NCI-H446 treated with DMSO at 0.1 percent for 48 hours (cell line): ENCODE data around the gene FGF22.

ENCODE experiments used
- DNase-seq: peaks from one replicate; lab custom pipeline; 2025; lab: John Stamatoyannopoulos, UW

FGF22 gene

DNA sequence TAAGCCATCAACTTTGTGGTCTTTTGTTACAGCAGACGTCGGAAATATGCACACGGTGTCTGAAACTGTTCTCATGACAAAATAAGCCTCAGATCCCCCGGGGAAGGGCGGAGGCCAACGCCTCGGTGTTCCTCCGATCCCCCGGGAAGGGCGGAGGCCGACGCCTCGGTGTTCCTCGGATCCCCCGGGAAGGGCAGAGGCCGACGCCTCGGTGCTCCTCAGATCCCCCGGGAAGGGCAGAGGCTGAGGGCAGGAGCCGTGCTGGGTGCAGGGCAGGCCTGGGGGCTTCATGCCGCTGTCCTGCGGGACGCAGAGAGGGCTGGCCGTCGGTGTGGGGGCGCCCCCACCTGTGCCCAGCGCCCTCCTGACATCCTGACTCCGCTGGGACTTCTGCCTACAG, 4.7 kb downstream of the FGF22 start:
- DNase-seq: no peak

- no peak for DNase-seq
Observed at GRCh38 chr19:644789-645188, 5.1 kb downstream of the FGF22 start.

DNA sequence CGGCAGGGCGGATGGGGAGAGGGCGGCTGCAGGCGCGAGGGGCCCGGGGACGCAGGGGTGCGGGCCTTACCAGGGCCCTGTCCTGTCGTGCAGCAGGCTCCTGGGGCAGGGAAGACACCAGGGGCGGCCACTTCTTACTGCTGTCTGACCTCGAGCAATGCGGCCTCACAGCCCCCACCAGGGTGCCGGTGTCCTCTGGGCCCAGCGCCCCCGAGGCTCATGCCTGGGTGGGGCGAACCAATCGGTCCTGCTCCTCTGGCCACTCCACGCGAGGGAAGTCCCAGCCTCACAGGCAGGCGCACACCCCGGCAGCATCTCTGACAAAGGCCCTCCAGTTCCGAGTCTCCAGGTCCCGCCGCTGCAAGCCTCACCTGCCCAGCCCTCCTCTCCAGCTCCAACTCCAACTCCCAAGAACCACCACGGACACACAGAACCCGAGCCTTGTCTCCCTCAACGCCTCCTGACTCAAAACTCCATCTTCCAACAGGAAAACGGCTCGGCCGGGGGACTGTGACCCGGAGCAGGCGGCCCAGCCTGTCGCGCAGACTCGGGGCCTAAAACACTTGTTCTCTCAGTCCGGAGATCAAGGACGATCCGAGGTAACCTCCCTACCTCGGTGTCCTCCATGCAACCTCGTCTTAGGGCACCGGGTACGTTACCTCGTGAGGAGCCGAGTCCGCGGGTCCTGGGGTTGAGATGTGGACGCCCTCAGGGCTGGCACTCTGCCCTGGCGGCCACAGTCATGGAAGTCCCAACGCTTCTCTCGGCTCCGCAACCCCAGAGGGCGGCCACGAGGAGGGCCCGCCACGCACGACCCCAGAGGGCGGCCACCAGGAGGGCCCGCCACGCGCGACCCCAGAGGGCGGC, 6.5 kb downstream of the FGF22 start:
- DNase-seq: no peak

- no peak for DNase-seq
Observed at GRCh38 chr19:646779-647565, 7.3 kb downstream of the FGF22 start.

DNA sequence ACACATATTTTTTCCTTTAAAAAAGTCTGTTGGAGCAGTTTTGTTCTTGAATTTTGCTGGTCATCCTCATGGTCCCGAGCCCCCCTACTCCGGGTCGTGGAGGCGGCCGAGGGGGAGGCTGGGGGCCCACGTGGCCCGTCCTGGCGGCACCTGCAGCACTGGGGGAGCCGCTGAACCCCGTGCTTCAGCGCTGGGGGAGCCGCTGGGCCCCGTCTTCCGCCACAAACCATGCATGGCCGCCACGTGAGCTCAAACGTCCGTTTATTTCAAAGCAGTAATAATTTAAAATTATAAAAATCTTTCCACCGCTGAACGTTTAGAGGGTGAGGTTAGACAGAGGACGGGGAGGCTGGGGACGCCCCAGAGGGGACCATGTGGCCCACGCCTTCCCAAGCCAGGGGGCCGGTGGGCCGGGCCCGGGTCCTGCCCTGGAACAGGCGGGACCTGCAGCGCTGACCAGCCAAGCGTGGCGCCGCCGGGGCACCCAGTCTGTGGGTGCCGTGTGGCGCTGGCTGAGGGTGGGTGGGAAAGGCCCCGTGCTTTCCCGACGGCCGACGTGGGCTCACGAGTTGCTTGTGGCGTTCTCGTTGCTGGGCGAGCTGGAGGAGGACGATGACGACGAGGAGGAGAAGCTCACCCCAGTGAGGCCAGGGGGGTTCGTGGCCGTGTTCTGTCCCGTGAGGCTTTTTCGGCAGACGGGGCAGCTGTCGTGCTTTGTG, 8.0 kb downstream of the FGF22 start:
- DNase-seq: no peak

DNA sequence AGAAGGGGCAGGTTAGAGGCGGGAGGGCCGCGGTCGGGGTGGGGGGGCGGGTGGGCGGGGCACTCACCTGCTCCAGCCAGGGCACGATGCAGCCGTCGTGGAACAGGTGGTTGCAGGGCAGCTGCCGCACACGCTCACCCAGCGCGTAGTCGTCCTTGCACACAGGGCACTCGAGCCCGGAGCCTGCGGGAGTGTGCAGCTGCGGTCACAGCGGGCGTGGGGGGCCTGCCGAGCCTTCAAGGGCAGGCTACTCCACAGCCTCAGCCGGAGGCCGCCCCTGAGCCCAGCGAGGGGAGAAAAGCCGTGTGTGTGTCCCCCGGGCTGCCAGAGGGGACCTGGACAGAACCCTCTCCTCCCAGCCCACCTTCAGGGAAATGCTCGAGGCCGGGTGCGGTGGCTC, 8.6 kb downstream of the FGF22 start:
- DNase-seq: no peak

- DNase-seq: no peak
Observed at GRCh38 chr19:648904-649801, 9.5 kb downstream of the FGF22 start.

DNA sequence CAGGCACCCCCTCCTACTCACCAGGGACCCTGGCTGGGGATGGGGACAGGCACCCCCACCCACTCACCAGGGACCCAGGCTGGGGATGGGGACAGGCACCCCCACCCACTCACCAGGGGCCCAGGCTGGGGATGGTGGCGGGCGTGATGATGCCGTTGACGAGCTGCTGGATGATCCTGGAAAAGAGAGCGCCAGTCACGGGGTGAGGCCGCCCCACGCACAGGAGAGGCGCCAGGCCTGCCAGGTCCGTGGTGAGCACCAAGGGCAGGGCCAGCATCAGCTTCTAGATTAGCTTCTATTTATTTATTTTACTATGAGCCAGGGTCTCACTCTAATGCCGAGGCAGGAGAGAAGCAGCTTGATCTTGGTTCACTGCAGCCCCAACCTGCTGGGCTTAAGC, 10.4 kb downstream of the FGF22 start:
- no peak for DNase-seq

- DNase-seq: no peak
Observed at GRCh38 chr19:651114-651818, 11.6 kb downstream of the FGF22 start.

- no peak for DNase-seq
Observed at GRCh38 chr19:651991-652390, 12.3 kb downstream of the FGF22 start.

DNA sequence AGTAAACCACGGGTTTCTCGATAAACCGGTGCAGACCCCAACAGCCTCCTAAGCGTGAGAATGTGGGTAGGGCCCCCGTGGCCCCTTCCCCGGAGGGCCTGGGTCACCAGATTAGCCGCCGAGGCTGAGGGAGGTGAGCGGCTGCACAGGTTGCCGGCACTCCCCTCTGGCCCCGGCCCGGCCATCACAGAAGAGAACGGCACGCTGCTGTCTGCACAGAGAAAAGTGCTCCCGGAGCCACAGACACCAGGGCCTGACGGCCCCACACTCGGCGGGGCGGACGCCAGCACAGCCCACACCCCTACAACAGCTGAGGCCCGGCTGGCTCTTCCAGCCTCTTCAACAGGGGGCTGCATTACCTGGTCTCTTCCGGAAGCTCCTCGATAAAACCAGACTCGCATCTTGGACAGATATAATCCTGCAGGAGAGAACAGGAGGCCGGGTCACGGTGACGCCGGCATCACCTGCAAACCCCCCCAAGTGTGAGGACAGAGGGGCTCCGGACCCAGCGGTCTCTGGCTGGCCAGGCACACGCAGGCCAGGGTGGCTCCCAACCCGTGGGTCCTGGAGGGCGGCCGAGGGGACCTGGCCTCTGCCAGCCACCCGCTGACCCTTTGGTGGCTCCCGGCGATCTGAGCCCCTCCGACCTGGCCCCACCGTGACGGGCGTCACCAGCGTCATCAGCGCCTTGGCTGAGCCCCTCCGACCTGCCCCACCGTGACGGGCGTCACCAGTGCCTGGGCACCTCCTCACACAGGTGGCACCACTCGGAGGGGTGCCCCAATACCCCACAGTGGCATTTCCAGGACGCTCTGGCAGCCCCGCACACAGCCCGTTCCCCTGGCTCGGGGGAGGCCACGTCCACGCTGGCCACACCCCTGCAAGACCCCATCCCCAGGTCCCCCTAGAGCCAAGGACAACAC, 13.0 kb downstream of the FGF22 start:
- no peak for DNase-seq

DNA sequence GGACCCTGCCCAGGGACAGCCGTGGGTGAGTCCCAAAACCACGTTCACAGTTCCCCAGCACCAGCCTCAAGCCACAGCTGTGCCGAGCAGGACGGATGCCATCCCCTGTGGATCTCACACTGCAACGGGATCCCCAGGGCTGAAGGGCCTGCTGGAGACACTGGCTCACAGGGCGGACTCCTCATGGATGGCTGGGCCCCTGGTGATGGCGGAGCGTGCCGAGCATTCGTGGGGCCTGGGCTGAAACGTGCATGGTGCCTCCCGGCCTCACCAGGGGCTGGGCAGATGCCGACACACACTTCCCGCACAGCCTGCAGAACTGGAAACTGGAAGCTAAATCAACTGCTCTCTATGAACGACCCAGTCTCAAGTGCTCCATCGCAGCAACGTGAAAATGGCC, 13.7 kb downstream of the FGF22 start:
- DNase-seq: no peak

- DNase-seq: no peak
Observed at GRCh38 chr19:655691-656090, 16.0 kb downstream of the FGF22 start.

- DNase-seq: no peak
Observed at GRCh38 chr19:656751-657559, 17.3 kb downstream of the FGF22 start.

GRCh38 chr19:657611-658010, 17.9 kb downstream of the FGF22 start:
- DNase-seq: no peak

DNA sequence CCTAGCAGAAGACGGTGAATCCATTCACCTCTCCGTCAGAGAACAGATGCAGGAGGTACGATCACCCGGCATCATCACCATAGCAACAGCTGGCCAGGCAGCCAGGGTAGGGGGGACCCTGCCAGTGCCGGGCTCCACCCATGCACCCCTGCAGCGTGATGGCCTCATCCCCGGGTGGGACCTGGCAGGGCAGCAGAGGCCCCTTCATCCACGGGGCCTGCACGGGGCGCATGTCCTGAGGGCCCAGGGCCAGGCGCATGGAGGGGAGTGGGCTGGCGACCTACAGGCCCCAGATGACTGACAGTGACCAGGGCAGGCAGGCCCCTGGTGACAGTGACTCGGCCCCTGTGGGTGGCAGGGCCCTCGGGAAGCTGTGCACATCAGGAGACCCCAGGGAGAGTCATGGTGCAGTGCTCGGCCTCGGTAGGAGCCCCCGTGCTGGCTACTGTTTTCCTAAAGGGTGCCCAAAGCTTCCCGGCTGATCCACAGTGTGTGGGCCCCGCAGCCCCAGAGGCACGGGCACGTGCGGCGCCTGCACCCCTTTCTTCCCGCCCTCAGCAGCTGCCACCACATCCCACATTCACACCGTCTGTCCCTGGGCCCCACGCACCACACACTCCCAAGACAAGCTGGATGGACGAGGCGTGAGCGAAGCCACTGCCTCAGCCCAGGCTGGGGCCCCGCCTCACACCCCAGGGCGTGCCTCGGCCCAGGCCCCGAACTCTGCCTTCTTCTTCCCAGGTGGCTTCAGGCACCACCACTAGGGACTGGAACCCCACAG, 18.6 kb downstream of the FGF22 start:
- DNase-seq: no peak

DNA sequence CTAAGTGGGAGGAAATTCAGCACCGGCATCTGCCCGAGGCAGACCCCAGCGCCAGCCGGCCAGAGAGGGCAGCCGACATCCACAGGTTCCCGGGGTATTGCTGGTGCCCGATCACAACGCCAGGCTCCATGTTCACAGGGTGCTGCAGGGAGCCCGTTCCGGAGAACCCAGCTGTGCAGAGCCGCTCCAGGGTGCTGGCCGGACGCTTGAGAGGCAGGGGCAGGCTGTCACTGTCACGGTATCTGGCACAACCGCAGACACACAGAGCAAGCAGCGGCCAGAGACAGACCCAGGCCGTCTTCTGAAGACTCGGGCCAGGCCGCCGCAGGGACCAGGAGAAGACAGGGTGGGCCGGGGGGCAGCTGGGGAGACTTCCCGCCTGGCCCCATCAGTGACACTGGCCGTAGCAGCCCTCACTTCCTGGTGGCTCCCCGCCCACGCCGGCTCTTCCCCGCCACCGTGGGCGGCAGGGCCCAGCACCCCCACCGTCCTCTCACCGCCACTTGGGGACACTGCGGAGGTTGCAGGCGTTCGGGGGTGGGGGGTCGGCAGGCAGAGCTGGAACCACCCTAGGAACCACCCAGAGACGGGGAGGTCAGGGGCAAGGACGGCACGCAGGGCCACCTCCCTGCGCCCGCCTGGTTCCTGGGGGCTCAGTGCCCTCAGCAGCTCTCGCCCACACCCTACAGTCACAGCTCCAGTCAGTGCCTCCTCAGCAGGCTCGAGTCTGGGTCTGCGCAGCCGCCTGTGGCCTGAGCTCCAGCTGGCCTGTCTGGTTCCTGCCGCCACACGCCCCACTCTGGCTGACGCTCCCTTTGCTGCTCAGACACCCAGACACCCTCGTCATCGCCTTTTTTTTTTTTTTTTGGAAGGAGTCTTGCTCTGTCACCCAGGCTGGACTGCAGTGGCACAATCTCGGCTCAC, 19.5 kb downstream of the FGF22 start:
- no peak for DNase-seq
